HG02870 (cell line): Measurements from ENCODE around the gene TXN.
"Not testable (repeated sequence)": the region's sequence is repeated elsewhere in the genome, so short reads cannot be mapped to it uniquely, and the experiment has no call there.

ENCODE experiments used
- ATAC-seq: cut with Tn5 transposase; IDR thresholded peaks from one replicate; pipeline ENCODE4 v1.9.1; 2021; ENCODE audit warnings: mild to moderate bottlenecking, moderate library complexity; ENCODE audit not compliant: unreplicated experiment

Gene TXN

GRCh38 chr9:110257956-110258355 is 1.6 kb upstream of the TXN start:
- ATAC-seq: no peak

GRCh38 chr9:110257097-110257841 is 962 bp upstream of the TXN start:
- ATAC-seq: no peak

- peak; percentile 22 for ATAC-seq
Observed at GRCh38 chr9:110255463-110256379, 586 bp downstream of the TXN start.

GRCh38 chr9:110255034-110255462 is 1.3 kb downstream of the TXN start:
- ATAC-seq: no peak

- ATAC-seq: no peak
Observed at GRCh38 chr9:110254500-110254899, 1.8 kb downstream of the TXN start.

GRCh38 chr9:110252509-110253139 is 3.7 kb downstream of the TXN start:
- ATAC-seq: no peak

- not testable (repeated sequence) for ATAC-seq
Observed at GRCh38 chr9:110251770-110252169, 4.5 kb downstream of the TXN start.

- ATAC-seq: no peak
Observed at GRCh38 chr9:110251212-110251611, 5.1 kb downstream of the TXN start.

- no peak for ATAC-seq
Observed at GRCh38 chr9:110249603-110250002, 6.7 kb downstream of the TXN start.

GRCh38 chr9:110248361-110248760 is 7.9 kb downstream of the TXN start:
- no peak for ATAC-seq

- no peak for ATAC-seq
Observed at GRCh38 chr9:110246214-110246613, 10.1 kb downstream of the TXN start.

GRCh38 chr9:110244616-110245015 is 11.7 kb downstream of the TXN start:
- no peak for ATAC-seq

- ATAC-seq: no peak
Observed at GRCh38 chr9:110241858-110242321, 14.4 kb downstream of the TXN start.

GRCh38 chr9:110241260-110241857 is 14.9 kb downstream of the TXN start:
- ATAC-seq: no peak

GRCh38 chr9:110240198-110240597 is 16.1 kb downstream of the TXN start:
- ATAC-seq: no peak

GRCh38 chr9:110228321-110228720 is 28.0 kb downstream of the TXN start:
- ATAC-seq: no peak

- no peak for ATAC-seq
Observed at GRCh38 chr9:110224583-110224982, 31.7 kb downstream of the TXN start.

GRCh38 chr9:110220809-110221208 is 35.5 kb downstream of the TXN start:
- ATAC-seq: no peak

GRCh38 chr9:110217656-110218099 is 38.6 kb downstream of the TXN start:
- no peak for ATAC-seq

GRCh38 chr9:110214586-110215355 is 41.5 kb downstream of the TXN start:
- no peak for ATAC-seq
